ENCODE measurements around the gene YBX2.

Gene YBX2

DNA sequence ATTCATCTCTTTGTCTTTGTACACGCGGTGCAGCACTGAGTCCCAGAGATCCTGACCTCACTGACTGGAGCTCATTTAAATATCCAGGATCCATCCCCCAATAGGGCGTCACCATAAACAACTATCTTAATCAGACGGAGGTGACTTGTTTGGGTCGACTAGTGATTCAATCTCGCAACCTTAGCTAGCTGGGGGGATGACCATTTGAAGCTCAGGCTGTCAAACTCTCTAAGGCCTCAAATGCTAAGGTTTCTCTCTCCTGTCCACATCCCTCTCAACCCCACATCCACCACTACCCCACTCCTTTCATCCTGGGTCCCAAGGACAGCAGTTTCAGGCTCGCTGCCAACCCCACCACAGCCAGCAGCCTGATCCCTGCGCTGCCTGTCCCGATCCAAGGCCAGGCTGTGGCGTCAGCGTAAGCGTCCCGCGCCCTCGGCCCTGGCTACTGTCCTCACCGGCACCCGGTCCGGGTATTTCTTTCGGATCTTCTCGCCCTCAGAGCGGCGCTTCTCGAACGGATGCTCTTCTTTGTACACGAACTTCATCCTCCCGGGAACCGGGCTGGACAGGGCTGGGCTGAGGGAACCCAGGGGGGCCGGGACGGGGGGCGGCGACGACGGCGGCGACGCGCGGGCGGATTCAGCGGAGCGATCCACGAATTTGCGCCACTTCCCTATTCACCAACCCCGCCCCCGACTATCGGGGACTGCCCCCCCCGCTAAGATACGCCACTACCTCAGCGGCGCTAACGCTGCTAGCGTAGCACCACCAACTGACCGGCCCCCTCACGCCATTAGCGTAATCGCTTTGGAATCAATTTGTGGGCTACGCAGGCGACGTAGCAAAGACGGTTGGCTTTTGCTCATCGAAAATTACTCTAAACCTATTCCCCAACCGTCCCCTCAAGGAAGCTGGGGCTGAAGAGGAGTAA is 52.4 kb downstream of the YBX2 start, which contains the start of gene GABARAP:
Gene GABARAP (minus strand): TSS at position 667 of the 934 bp plus-strand sequence. CDS start 119 bp downstream, at position 548.
- peak; percentile 85 for DNase-seq

DNA sequence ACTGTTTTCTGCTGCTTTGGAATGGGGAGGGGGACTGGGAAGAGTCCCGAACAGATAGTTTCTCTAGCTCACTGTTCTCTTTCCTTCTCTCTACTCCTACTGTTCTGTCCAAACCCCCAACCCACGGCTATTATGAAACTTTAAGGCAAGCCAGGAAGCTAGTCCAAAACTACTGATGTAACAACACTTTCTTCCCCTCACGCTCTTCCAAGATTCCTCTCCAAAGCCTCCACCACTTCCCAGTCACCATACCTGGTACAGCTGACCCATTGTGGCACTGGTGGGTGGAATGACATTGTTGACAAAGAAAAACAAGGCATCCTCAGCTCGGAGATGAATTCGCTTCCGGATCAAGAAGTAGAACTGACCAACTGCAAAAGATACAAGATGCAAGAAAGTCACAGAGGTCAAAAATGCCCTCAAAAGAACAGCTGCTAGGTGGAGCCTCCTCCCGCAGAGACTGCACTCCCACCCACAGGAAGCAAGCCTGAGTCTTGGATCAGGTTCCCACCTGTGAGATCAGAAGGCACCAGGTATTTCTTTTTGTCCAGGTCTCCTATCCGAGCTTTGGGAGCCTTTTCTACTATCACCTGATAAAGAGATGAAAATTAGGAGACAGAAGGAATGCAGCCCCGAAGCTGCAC is 53.2 kb downstream of the YBX2 start:
- DNase-seq, result no peak

DNA sequence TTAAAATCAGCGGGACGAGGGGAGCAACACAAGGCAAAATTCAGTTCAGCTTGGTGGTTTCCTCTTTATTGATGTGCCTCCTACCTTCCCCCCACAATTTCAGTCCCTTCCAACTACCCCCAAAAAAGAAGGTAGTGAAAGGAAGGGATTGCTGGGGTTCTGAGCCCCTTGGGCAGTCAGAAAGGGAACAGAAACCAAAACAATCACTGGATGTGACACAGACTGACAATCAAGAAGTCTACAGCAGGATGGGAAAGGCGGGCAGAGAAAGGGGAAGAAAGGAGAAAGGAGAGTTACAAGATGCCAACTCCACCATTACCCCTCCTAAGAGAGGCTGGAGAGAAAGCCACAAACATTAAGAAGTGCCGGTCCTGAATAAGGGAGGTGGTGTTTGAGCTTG is 54.1 kb downstream of the YBX2 start:
- DNase-seq, result no peak

DNA sequence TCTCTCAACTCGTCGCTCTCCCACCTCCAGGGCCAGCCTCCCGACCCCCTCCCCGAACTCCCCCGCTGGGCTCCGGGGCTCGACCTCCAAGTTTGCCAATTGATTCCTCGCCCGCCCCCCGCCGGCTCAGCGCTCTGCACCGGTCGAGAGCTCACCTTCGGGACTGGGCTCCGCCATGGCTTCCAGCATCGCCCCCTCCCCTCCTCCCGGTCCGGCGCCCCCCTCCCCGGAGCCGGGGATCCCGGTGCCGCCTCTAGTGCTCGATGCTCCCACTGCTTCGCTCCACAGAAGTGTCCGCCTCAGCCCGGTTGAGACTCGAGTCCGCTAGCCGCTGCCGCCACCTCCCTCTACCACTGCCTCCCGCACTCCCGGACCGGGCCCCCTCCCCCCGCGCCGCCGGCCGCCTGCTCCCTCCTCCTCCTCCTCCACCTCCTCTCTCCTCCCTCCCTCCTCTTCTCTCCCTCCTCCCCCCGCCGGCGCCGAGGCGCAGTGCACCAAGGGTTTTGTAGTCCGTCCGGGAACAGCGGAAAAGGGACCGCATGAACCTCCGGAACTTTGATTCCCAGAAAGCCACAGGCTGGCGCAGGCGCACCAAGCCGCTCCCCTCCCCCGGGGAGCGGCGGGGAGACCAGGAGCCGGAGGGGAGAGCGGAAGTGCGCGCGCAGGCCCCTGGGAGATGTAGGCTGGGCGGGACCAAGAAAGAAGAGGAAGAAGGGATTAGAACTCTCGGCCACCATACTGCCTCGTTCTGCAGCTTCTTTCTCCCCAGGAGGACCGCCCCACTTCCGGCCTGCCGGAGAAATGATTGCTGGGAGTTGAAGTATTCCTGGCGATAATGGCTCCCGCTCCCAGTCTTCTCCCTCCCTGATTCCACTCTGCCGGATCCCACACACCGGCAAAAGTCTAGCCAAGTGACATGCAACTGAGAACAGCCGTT is 55.1 kb downstream of the YBX2 start, which contains the start of gene PHF23:
Gene PHF23 (minus strand): TSS at position 367 of the 937 bp plus-strand sequence. CDS start 178 bp downstream, at position 189.
- DNase-seq, result peak; percentile 97

DNA sequence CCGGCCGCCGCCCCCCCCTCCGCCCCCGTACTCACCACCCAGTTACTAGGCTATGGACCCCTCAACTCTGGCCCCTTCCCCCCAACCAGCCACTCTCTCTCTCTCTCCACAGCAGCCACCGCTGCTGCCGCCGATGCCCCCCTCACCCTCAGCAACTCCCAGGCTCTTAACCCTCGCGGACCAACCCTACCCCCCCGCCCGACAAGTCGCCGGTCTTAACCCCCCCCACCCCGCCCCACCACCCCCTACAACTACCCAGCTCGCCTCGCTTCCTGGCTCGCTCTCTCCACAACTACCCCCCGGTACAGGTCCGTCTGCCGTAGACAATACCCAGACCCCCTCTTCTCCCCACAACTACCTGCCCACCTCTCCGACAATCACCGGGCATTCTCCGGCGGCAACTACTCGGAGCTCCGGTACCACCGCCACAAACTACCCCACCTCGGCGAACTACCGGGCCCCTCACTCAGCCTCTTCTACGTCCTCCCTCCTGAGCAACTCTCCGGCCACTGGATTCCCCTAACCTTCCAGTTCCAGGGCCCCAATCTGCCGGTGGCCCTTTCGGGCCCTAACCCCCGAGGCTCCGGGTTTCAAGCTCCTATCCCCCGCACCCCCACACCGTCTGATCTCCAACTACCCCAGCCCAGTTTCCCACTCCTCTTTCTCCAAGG is 55.9 kb downstream of the YBX2 start:
- DNase-seq, result peak; percentile 30
